HG03342 (cell line): ENCODE data around the gene PCDHA5.
"Not testable (repeated sequence)": the region's sequence is repeated elsewhere in the genome, so short reads cannot be mapped to it uniquely, and the experiment has no call there.

Experiments used
- ATAC-seq: cut with Tn5 transposase; IDR thresholded peaks from one replicate; pipeline ENCODE4 v1.9.1; 2021; ENCODE audit warnings: mild to moderate bottlenecking, moderate library complexity; ENCODE audit not compliant: unreplicated experiment

Gene PCDHA5

DNA sequence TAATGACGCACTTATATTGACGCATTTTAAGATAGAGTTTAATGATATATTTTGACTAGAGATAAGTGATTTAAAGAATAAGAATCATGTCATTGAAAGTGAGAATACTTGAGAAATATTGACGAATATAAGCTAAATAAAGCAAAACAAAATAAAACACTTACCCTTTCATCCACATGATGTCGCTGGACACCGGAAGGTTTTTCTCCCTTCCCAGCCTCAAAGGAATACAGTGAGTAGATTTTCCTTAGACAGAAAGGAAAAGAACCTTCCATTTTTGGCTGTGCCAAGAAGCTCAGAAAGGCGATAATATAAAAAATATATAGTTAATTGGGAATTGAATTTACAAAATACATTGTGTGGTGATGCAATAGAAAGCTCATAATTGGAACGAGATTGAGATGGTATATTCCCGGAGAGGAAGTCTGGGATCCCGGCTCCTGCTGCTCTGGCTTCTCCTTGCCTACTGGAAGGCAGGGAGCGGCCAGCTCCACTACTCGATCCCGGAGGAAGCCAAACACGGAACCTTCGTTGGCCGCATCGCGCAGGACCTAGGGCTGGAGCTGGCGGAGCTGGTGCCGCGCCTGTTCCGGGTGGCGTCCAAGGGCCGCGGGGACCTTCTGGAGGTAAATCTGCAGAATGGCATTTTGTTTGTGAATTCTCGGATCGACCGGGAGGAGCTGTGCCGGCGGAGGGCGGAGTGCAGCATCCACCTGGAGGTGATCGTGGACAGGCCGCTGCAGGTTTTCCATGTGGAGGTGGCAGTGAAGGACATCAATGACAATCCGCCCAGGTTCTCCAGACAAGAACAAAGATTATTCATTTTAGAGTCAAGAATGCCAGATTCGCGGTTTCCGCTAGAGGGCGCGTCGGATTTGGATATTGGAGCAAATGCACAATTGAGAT, at the start of gene PCDHA5:
Gene PCDHA5 (plus strand): TSS at position 239 of the 906 bp plus-strand sequence.
- no peak for ATAC-seq

GRCh38 chr5:140780512-140780911, 40.9 kb upstream of the PCDHA5 start:
- no peak for ATAC-seq

DNA sequence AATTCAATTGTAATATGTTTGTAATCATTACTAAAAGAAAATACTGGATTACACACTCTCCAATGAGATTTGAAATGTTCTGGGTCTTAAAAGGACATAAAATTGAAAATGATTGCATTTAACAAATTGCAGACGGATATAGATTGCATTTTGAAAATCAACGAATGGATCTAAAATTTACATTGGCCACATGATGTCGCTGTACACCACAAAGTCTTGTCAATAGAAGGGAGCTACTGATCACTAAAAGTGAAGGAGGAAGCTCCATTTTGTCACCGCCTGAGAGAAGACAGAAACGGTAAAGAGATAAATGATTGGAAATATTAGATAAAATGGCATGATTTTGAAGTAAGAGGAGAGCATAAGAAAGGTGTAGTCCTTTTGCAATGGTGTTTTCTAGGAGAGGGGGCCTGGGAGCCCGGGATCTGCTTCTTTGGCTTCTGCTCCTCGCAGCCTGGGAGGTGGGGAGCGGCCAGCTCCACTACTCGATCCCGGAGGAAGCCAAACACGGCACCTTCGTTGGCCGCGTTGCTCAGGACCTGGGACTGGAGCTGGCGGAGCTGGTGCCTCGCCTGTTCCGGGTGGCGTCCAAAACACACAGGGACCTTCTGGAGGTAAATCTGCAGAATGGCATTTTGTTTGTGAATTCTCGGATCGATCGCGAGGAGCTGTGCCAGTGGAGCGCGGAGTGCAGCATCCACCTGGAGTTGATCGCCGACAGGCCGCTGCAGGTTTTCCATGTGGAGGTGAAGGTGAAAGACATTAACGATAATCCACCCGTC, 35.3 kb upstream of the PCDHA5 start, which contains the start of gene PCDHA1:
Gene PCDHA1 (plus strand): TSS at position 236 of the 782 bp plus-strand sequence.
- ATAC-seq = no peak

DNA sequence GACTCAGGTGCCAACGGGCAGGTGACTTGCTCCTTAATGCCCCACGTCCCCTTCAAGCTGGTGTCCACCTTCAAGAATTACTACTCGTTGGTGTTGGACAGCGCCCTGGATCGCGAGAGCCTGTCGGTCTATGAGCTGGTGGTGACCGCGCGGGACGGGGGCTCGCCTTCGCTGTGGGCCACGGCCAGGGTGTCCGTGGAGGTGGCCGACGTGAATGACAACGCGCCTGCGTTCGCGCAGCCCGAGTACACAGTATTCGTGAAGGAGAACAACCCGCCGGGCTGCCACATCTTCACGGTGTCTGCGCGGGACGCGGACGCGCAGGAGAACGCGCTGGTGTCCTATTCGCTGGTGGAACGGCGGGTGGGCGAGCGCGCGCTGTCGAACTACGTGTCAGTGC, 34.0 kb upstream of the PCDHA5 start:
- ATAC-seq = not testable (repeated sequence)

- ATAC-seq = not testable (repeated sequence)
Measured at GRCh38 chr5:140787849-140788504, 33.4 kb upstream of the PCDHA5 start.

DNA sequence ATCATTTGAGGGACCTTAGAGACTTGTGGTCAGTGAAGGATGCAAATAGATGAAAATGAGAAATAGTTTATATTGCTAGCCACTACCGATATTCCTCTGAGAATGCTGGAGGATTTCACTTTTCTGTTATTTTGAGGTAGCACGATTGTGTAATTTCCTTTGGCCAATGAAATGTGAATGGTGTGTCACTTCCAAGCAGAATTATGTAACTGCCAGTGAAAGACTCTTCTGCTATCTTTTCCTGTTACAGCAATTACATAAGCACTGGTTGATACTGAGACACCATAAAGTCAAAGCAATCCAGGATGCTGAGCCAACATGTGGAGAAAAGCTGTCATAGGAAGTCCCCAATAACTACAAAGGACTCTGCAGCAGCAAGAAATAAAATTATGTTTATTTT, 30.3 kb upstream of the PCDHA5 start:
- no peak for ATAC-seq

DNA sequence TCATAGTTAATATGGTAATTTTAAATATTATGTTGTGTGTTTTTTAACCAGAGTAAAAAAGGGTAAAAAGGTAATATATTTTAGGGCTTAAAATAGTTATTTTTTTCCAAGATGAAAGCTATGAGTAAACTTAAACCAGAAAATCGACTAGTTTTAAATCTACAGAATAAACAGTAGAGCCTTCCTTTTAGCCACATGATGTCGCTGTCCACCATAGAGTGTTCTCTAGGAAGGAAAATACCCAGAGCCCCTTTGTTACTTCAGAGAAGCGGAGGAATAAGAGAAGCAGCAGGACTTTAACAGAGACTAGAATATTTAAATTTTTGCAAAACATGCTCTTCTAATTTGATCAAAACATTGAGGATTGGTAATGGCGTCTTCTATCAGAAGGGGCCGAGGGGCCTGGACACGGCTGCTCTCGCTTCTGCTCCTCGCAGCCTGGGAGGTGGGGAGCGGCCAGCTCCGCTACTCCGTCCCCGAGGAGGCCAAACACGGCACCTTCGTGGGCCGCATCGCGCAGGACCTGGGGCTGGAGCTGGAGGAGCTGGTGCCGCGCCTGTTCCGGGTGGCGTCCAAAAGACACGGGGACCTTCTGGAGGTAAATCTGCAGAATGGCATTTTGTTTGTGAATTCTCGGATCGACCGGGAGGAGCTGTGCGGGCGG, 26.7 kb upstream of the PCDHA5 start, which contains the start of gene PCDHA2:
Gene PCDHA2 (plus strand): TSS at position 258 of the 664 bp plus-strand sequence.
- ATAC-seq = no peak

- ATAC-seq = no peak
Measured at GRCh38 chr5:140795259-140795641, 26.2 kb upstream of the PCDHA5 start.

DNA sequence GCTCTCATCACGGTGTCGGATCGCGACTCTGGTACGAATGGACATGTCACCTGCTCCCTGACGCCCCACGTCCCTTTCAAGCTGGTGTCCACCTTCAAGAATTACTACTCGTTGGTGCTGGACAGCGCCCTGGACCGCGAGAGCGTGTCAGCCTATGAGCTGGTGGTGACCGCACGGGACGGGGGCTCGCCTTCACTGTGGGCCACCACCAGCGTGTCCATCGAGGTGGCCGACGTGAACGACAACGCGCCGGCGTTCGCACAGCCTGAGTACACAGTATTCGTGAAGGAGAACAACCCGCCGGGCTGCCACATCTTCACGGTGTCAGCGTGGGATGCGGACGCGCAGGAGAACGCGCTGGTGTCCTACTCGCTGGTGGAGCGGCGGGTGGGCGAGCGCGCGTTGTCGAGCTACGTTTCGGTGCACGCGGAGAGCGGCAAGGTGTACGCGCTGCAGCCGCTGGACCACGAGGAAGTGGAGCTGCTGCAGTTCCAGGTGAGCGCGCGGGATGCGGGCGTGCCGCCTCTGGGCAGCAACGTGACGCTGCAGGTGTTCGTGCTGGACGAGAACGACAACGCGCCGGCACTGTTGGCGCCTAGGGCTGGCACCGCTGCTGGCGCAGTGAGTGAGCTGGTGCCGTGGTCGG, 25.2 kb upstream of the PCDHA5 start:
- ATAC-seq = not testable (repeated sequence)

GRCh38 chr5:140796718-140797095, 24.7 kb upstream of the PCDHA5 start:
- ATAC-seq = no peak

DNA sequence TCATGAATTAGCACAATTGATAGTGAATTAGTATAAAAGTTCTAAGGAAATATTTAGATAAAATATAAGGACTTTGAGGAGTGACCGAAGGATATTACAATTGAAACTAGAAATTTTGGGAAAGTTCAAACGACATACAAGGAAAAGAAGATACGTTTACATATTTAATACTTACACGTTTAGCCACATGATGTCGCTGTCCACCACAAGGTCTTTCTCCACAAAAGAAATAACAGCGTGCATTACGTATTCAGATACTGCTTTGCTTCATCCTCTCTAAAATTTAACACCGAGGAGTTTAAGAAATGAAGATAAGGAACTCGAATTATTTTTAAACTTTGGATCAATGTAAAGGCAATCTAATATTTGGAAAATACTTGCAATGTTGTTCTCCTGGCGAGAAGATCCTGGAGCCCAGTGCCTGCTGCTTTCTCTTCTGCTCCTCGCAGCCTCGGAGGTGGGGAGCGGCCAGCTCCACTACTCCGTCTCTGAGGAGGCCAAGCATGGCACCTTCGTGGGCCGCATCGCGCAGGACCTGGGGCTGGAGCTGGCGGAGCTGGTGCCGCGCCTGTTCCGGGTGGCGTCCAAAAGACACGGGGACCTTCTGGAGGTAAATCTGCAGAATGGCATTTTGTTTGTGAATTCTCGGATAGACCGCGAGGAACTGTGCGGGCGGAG, 20.5 kb upstream of the PCDHA5 start, which contains the start of gene PCDHA3:
Gene PCDHA3 (plus strand): TSS at position 242 of the 678 bp plus-strand sequence.
- ATAC-seq = no peak

DNA sequence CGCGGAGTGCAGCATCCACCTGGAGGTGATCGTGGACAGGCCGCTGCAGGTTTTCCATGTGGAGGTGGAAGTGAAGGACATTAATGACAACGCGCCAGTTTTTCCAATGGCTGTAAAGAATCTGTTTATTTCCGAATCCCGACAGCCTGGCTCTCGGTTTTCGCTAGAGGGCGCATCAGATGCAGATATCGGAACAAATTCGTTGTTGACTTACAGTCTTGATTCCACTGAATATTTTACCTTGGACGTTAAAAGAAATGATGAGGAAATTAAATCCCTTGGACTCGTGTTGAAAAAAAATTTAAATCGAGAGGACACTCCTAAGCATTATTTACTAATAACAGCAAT, 19.9 kb upstream of the PCDHA5 start:
- no peak for ATAC-seq

DNA sequence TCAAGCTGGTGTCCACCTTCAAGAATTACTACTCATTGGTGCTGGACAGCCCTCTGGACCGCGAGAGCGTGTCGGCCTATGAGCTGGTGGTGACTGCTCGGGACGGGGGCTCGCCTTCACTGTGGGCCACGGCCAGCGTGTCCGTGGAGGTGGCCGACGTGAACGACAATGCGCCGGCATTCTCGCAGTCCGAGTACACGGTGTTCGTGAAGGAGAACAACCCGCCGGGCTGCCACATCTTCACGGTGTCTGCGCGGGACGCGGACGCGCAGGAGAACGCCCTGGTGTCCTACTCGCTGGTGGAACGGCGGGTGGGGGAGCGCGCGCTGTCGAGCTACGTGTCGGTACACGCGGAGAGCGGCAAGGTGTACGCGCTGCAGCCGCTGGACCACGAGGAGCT, 19.0 kb upstream of the PCDHA5 start:
- ATAC-seq = not testable (repeated sequence)

GRCh38 chr5:140802781-140803271, 18.6 kb upstream of the PCDHA5 start:
- ATAC-seq = no peak

DNA sequence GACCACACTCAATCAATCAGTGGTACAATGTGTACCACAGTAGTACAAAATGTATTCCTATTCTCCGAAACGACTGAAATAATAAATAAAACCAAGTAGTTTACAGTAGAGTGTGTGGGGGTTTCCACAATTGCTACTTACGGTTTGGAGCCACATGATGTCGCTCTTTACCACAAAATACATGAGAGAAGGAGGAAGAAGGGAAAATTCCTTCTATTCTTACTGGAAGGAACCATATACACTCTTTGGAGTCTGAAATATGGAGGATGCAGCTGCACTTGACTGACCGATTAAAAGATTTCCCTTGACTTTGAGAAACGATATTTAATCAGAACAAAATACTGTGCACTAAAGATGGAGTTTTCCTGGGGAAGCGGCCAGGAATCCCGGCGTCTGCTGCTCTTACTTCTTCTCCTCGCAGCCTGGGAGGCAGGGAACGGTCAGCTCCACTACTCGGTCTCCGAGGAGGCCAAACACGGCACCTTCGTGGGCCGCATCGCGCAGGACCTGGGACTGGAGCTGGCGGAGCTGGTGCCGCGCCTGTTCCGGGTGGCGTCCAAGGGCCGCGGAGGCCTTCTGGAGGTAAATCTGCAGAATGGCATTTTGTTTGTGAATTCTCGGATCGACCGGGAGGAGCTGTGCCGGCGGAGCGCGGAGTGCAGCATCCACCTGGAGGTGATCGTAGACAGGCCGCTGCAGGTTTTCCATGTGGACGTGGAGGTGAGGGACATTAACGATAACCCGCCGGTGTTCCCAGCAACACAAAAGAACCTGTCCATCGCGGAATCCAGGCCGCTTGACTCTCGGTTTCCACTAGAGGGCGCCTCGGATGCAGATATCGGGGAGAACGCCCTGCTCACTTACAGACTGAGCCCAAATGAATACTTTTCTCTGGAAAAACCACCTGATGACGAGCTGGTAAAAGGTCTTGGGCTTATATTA, 14.3 kb upstream of the PCDHA5 start, which contains the start of gene PCDHA4:
Gene PCDHA4 (plus strand): TSS at position 235 of the 942 bp plus-strand sequence.
- no peak for ATAC-seq

GRCh38 chr5:140808241-140808888, 13.0 kb upstream of the PCDHA5 start:
- not testable (repeated sequence) for ATAC-seq

- no peak for ATAC-seq
Measured at GRCh38 chr5:140808889-140809291, 12.5 kb upstream of the PCDHA5 start.

DNA sequence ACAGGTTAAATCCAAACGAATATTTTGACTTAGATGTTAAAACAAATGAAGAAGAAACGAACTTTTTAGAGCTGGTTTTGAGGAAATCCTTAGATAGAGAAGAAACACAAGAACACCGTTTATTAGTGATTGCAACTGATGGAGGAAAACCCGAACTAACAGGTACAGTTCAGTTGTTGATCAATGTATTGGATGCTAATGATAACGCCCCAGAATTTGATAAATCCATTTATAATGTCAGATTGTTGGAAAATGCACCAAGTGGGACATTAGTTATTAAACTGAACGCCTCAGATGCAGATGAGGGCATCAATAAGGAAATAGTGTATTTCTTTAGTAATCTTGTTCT, 842 bp downstream of the PCDHA5 start:
- no peak for ATAC-seq
